OCI-LY7 (cell line): Measurements from ENCODE around the gene CYFIP1. TPM values are rescaled to one million over a fixed set of nuclear protein-coding genes. Genes with fewer than 3 reads are reported as not detected.

Experiments used
- BruUV-seq: library from RNA; stranded (reverse); fragments of 400-500 nt; replicated peaks from 2 replicates; lab custom pipeline; 2021; lab: Mats Ljungman, UMichigan
- CTCF ChIA-PET: fragments of 300-600 bp; sonication (Branson Sonifier 250); formaldehyde crosslinking; loops from one replicate; lab custom pipeline; 2022; ENCODE audit warnings: antibody characterized with exemption; ENCODE audit not compliant: unreplicated experiment; lab: Charles Lee
- POLR2A ChIA-PET: fragments of 300-600 bp; sonication (Branson Sonifier 250); formaldehyde crosslinking; loops from one replicate; lab custom pipeline; 2022; ENCODE audit warnings: antibody characterized with exemption; lab: Charles Lee
- DNase-seq: peaks from one replicate; pipeline ENCODE4 v3.0.0-alpha.2; 2015; ENCODE audit warnings: low spot score
- H2AFZ ChIP-seq: fragments of 200-600 bp; sonication (generic), shearing (Covaris generic); 2 replicates; pipeline ENCODE4 v1.6.1; 2014; ENCODE audit warnings: mild to moderate bottlenecking, antibody characterized with exemption, low read length, moderate library complexity
- H3K27ac ChIP-seq: fragments of 200-600 bp; sonication (generic); 2 replicates; pipeline ENCODE4 v1.5.1; 2014; ENCODE audit warnings: mixed run types, low read depth, mild to moderate bottlenecking, moderate library complexity, low read length, inconsistent platforms; ENCODE audit not compliant: poor library complexity, severe bottlenecking
- H3K36me3 ChIP-seq: fragments of 200-600 bp; sonication (generic); 2 replicates; pipeline ENCODE4 v1.6.1; 2014; ENCODE audit warnings: mild to moderate bottlenecking, antibody characterized with exemption, low read length, moderate library complexity, mixed read lengths; ENCODE audit not compliant: insufficient read depth
- H3K4me1 ChIP-seq: fragments of 200-600 bp; sonication (generic); 2 replicates; pipeline ENCODE4 v1.5.1; 2014; ENCODE audit warnings: mild to moderate bottlenecking, low read length; ENCODE audit not compliant: insufficient read depth, poor library complexity, severe bottlenecking
- H3K4me2 ChIP-seq: fragments of 200-600 bp; sonication (generic); 2 replicates; pipeline ENCODE4 v1.6.1; 2014; ENCODE audit warnings: mild to moderate bottlenecking, low read length
- H3K4me3 ChIP-seq: fragments of 200-600 bp; sonication (generic); 2 replicates; pipeline ENCODE4 v1.5.1; 2014; ENCODE audit warnings: mild to moderate bottlenecking, low read depth, low read length; ENCODE audit not compliant: poor library complexity, severe bottlenecking
- H3K79me2 ChIP-seq: fragments of 200-600 bp; sonication (generic); 2 replicates; pipeline ENCODE4 v1.6.1; 2016; ENCODE audit warnings: low read depth, mild to moderate bottlenecking, low read length, moderate library complexity, mixed read lengths; ENCODE audit not compliant: insufficient read depth
- H3K9me2 ChIP-seq: fragments of 200-600 bp; sonication (generic); 2 replicates; pipeline ENCODE4 v1.6.1; 2016; ENCODE audit warnings: mild to moderate bottlenecking, low read length, mixed read lengths; ENCODE audit not compliant: insufficient read depth
- H3K9me3 ChIP-seq: fragments of 200-600 bp; sonication (generic); 2 replicates; pipeline ENCODE4 v1.6.1; 2014; ENCODE audit warnings: mild to moderate bottlenecking, mixed run types, low read length, mixed read lengths
- H4K20me1 ChIP-seq: fragments of 200-600 bp; sonication (generic); 2 replicates; pipeline ENCODE4 v1.6.1; 2014; ENCODE audit warnings: mild to moderate bottlenecking, antibody characterized with exemption, low read length, moderate library complexity, mixed read lengths; ENCODE audit not compliant: insufficient read depth
- EZH2phosphoT487 ChIP-seq: fragments of 200-600 bp; sonication (generic); IDR thresholded peaks from 2 replicates; pipeline ENCODE4 v1.6.1; 2018; ENCODE audit warnings: low read depth, borderline replicate concordance, mild to moderate bottlenecking, mixed run types, antibody characterized with exemption, low read length, moderate library complexity, mixed read lengths
- intact Hi-C: fragments of 100-400 bp; cut with micrococcal nuclease; formaldehyde crosslinking; loops from one replicate; pipeline ENCODE4 v1.10.0; 2022; ENCODE audit not compliant: unreplicated experiment
- total RNA-seq, 2 experiments: library from RNA; depleted of rRNA in 1 of 2; stranded (reverse); fragments of >200 nt in 1 of 2; shearing (Covaris generic) in 1 of 2; gene quantifications; 2 replicates each; pipeline ENCODE4 v1.2.3, GENCODE V29; 2014 to 2022
- TF ChIP-seq, protein P1 (sequence below): fragments of 200-600 bp; sonication (generic); conservative IDR thresholded peaks from 2 replicates; pipeline ENCODE4 v1.5.1; 2014; ENCODE audit warnings: mild to moderate bottlenecking, antibody characterized with exemption, low read length, moderate library complexity, mixed read lengths

CYFIP1 gene
- total RNA-seq, 2 experiments from 2014 or later, result 0.98 to 1.3 TPM

DNA sequence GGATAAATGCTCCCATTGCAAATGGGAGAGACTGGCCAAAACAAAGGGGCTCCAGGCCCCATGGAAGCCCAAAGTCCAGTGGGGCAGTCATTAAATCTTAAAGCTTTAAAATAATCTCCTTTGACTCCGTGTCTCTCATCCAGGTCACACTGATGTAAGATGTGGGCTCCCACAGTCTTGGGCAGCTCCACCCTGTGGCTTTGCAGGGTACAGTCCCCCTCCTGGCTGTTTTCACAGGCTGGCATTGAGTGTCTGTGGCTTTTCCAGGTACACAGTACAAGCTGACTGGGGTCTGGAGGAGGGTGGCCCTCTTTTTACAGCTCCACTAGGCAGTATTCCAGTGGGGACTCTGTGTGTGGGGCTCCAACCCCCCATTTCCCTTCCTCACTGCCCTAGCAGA lies 95.8 kb downstream of the CYFIP1 start:
- POLR2A ChIA-PET, result no interaction called here
- intact Hi-C loops, result no loop called here

DNA sequence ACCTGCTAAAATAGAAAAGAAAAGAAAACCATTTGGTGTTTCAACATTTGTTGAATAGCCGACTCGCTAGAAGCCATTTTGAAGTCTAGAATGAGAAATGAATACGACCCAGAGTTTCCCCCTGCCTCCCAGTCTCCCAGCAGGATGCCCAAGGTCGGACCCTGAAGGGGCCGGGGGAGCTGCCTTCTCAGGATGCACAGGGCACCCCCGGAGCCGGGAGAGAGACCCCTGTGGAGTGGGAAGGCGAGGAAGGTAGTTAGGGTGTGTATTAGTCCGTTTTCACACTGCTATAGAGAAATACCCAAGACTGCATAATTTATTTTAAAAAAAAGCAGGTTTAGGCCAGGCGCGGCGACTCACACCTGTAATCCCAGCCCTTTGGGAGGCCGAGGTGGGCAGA lies 97.0 kb downstream of the CYFIP1 start:
- Histone ChIP-seq H3K9me3 (no peaks in the 10 kb centered on the region), H2AFZ (no peak overlapping the region), H4K20me1 (no peaks in the 10 kb centered on the region), H3K79me2 (no peaks in the 10 kb centered on the region), H3K36me3 (no peaks in the 10 kb centered on the region), H3K4me1 (no peaks in the 10 kb centered on the region), H3K9me2 (no peaks in the 10 kb centered on the region), H3K4me3 (no peak overlapping the region), H3K27ac (no peak overlapping the region), H3K4me2 (no peak overlapping the region)
- POLR2A ChIA-PET, result no interaction called here
- no peak for DNase-seq
- intact Hi-C loops, result no loop called here
- BruUV-seq, result no TSS peak
- CTCF ChIA-PET, result no interaction called here
- TF ChIP-seq, protein P1, sequence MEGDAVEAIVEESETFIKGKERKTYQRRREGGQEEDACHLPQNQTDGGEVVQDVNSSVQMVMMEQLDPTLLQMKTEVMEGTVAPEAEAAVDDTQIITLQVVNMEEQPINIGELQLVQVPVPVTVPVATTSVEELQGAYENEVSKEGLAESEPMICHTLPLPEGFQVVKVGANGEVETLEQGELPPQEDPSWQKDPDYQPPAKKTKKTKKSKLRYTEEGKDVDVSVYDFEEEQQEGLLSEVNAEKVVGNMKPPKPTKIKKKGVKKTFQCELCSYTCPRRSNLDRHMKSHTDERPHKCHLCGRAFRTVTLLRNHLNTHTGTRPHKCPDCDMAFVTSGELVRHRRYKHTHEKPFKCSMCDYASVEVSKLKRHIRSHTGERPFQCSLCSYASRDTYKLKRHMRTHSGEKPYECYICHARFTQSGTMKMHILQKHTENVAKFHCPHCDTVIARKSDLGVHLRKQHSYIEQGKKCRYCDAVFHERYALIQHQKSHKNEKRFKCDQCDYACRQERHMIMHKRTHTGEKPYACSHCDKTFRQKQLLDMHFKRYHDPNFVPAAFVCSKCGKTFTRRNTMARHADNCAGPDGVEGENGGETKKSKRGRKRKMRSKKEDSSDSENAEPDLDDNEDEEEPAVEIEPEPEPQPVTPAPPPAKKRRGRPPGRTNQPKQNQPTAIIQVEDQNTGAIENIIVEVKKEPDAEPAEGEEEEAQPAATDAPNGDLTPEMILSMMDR, result no peak
- TF ChIP-seq EZH2phosphoT487, result no peak

More for the DNA sequence above, 95.8 kb downstream of the CYFIP1 start:
- BruUV-seq, result no TSS peak
- H4K20me1 ChIP-seq, result no peaks in the 10 kb centered on the region
- H3K4me3 ChIP-seq, result no peak overlapping the region
- H3K4me1 ChIP-seq, result no peaks in the 10 kb centered on the region
- TF ChIP-seq, protein P1, result peak; percentile 66
- no peak for TF ChIP-seq EZH2phosphoT487
- no peak overlapping the region for H3K4me2 ChIP-seq
- no peaks in the 10 kb centered on the region for H3K9me3 ChIP-seq
- peak; percentile 43 for DNase-seq
- H3K9me2 ChIP-seq, result no peaks in the 10 kb centered on the region
- no peaks in the 10 kb centered on the region for H3K36me3 ChIP-seq
- H3K27ac ChIP-seq, result no peak overlapping the region
- H2AFZ ChIP-seq, result no peak overlapping the region
- CTCF ChIA-PET, result interaction anchor here (0.7 kb wide), 1 partner anchor 8 kb away, joined by 3 read pairs; no protein-coding TSS in a partner anchor
- H3K79me2 ChIP-seq, result no peaks in the 10 kb centered on the region

DNA sequence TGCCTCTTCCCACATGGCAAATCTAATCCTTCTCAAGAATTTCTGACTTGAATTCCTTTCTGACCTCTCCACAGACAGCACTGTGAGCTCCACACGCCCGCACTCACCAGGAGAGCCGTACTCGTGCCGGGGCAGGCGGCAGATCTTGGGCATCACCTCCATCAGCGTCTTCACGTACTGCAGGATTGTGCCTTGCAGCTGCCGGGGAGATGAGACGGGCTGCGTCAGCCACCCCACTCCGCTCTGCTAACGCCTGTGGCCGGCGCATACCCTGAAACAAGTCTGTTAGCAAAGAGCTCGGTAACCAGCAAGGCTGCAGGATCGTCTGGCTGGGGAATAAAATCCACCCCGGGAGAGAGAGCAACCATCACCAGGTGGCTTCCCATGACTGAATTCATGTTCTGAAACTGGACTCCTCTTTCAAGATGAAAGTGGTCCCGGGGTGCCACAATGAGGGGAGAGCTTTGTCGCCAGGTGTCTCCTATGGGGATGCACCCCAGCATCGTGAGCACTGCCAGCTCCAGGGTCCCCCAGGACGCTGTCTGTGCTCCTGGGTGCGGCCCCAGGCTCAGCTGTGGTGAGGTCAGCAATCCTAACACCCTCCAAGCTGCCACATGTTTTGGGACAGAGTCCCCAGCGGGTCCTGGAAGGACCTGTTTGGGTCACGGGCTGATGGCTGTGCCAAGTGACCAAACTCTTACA lies 98.3 kb downstream of the CYFIP1 start:
- no peak for TF ChIP-seq EZH2phosphoT487
- TF ChIP-seq, protein P1, result no peak
- no peak for DNase-seq
- intact Hi-C loops, result no loop called here
- no TSS peak for BruUV-seq
- no peak overlapping the region for H3K4me2 ChIP-seq
- no peak overlapping the region for H2AFZ ChIP-seq
- H3K79me2 ChIP-seq, result no peaks in the 10 kb centered on the region
- ChIA-PET CTCF (no interaction called here), POLR2A (no interaction called here)
- no peaks in the 10 kb centered on the region for H4K20me1 ChIP-seq
- H3K4me3 ChIP-seq, result no peak overlapping the region
- H3K36me3 ChIP-seq, result no peaks in the 10 kb centered on the region
- H3K27ac ChIP-seq, result no peak overlapping the region
- no peaks in the 10 kb centered on the region for H3K4me1 ChIP-seq
- no peaks in the 10 kb centered on the region for H3K9me2 ChIP-seq
- H3K9me3 ChIP-seq, result no peaks in the 10 kb centered on the region
